Liver (tissue), 3 donors: ENCODE measurements around the gene MOB3B.

Experiments
- GABPA ChIP-seq, 2 donors: IDR thresholded peaks in 1 of 2; conservative IDR thresholded peaks in 1 of 2; 2 replicates each; pipeline ENCODE4 v1.6.1; 2016; ENCODE audit warnings: antibody characterized with exemption in 2 of 2, mild to moderate bottlenecking in 1 of 2, moderate library complexity in 1 of 2
- JUND ChIP-seq, 2 donors: IDR thresholded peaks; 2 replicates each; pipeline ENCODE4 v1.6.1; 2016; ENCODE audit warnings: antibody characterized with exemption in 2 of 2
- RAD21 ChIP-seq, 2 donors: IDR thresholded peaks; 2 replicates each; pipeline ENCODE4 v1.6.1; 2016; ENCODE audit warnings: antibody characterized with exemption in 2 of 2, mild to moderate bottlenecking in 2 of 2
- TAF1 ChIP-seq: conservative IDR thresholded peaks from 2 replicates; pipeline ENCODE4 v1.6.1; 2016; ENCODE audit warnings: antibody characterized with exemption, mild to moderate bottlenecking
- YY1 ChIP-seq: IDR thresholded peaks from 2 replicates; pipeline ENCODE4 v1.6.1; 2016; ENCODE audit warnings: antibody characterized with exemption, mild to moderate bottlenecking
- TF ChIP-seq, protein P1 (sequence below): fragments of 150-350 bp; IDR thresholded peaks from 2 replicates; pipeline ENCODE4 v1.5.1; 2017; ENCODE audit warnings: improper control_type of control experiment, low read depth, low read length; ENCODE audit not compliant: missing input control
- TF ChIP-seq, protein P2 (sequence below): IDR thresholded peaks from 2 replicates; pipeline ENCODE4 v1.6.1; 2016; ENCODE audit warnings: antibody characterized with exemption
- TF ChIP-seq, protein P3 (sequence below): IDR thresholded peaks from 2 replicates; pipeline ENCODE4 v1.6.1; 2016; ENCODE audit warnings: antibody characterized with exemption, mild to moderate bottlenecking
- donor health status: healthy.
- donor health status: healthy.

DNA sequence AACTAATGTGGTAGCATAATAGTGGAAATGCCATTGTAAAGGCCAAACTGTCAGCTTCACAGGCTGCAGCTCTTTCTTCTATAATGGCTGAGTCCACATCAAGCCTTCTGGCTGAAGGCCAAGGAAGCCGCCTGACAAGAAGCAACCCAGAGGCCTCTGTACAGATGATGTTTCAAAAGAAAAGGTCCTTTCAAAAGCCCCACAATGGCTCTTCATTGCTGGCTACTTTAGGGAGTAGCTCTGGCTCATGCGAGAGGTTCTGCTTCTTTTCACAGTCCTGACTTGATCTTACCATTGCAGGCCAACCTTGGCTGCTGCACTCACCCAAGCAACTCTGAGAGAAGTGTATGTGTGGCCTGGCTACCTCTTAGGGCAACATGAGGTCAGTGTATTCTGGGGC, 178.2 kb downstream of the MOB3B start:
- TF ChIP-seq, protein P1, sequence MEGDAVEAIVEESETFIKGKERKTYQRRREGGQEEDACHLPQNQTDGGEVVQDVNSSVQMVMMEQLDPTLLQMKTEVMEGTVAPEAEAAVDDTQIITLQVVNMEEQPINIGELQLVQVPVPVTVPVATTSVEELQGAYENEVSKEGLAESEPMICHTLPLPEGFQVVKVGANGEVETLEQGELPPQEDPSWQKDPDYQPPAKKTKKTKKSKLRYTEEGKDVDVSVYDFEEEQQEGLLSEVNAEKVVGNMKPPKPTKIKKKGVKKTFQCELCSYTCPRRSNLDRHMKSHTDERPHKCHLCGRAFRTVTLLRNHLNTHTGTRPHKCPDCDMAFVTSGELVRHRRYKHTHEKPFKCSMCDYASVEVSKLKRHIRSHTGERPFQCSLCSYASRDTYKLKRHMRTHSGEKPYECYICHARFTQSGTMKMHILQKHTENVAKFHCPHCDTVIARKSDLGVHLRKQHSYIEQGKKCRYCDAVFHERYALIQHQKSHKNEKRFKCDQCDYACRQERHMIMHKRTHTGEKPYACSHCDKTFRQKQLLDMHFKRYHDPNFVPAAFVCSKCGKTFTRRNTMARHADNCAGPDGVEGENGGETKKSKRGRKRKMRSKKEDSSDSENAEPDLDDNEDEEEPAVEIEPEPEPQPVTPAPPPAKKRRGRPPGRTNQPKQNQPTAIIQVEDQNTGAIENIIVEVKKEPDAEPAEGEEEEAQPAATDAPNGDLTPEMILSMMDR = no peak
- TF ChIP-seq GABPA (IDR thresholded peaks at IDR 0.05 in 1 of 2, conservative IDR thresholded peaks at IDR 0.05 in 1 of 2) (no peak), RAD21 (IDR thresholded peaks at IDR 0.05) (no peak), JUND (IDR thresholded peaks at IDR 0.05) (no peak), TAF1 (no peak), YY1 (no peak)
- TF ChIP-seq, protein P2, sequence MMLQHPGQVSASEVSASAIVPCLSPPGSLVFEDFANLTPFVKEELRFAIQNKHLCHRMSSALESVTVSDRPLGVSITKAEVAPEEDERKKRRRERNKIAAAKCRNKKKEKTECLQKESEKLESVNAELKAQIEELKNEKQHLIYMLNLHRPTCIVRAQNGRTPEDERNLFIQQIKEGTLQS = no peak
- TF ChIP-seq, protein P3, sequence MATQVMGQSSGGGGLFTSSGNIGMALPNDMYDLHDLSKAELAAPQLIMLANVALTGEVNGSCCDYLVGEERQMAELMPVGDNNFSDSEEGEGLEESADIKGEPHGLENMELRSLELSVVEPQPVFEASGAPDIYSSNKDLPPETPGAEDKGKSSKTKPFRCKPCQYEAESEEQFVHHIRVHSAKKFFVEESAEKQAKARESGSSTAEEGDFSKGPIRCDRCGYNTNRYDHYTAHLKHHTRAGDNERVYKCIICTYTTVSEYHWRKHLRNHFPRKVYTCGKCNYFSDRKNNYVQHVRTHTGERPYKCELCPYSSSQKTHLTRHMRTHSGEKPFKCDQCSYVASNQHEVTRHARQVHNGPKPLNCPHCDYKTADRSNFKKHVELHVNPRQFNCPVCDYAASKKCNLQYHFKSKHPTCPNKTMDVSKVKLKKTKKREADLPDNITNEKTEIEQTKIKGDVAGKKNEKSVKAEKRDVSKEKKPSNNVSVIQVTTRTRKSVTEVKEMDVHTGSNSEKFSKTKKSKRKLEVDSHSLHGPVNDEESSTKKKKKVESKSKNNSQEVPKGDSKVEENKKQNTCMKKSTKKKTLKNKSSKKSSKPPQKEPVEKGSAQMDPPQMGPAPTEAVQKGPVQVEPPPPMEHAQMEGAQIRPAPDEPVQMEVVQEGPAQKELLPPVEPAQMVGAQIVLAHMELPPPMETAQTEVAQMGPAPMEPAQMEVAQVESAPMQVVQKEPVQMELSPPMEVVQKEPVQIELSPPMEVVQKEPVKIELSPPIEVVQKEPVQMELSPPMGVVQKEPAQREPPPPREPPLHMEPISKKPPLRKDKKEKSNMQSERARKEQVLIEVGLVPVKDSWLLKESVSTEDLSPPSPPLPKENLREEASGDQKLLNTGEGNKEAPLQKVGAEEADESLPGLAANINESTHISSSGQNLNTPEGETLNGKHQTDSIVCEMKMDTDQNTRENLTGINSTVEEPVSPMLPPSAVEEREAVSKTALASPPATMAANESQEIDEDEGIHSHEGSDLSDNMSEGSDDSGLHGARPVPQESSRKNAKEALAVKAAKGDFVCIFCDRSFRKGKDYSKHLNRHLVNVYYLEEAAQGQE = no peak
